GM23338 (cell line): ENCODE results near the gene CIB4. TPM values are rescaled to one million over a fixed set of nuclear protein-coding genes. Genes with fewer than 3 reads are reported as not detected.

ENCODE experiments used
- ATAC-seq: fragments of 200-7000 bp; cut with Tn5 transposase; 3 replicates; pipeline ENCODE4 v1.9.1; 2020
- DNase-seq: peaks from one replicate; pipeline ENCODE4 v3.0.0-alpha.2; 2015; ENCODE audit warnings: low spot score
- H2AFZ ChIP-seq: fragments of 200-600 bp; sonication (generic); 2 replicates; pipeline ENCODE4 v1.8.0; 2016; ENCODE audit warnings: antibody characterized with exemption, mild to moderate bottlenecking, moderate library complexity
- H3F3A ChIP-seq: fragments of 200-600 bp; sonication (generic); replicated peaks from 2 replicates; pipeline ENCODE4 v1.8.0; 2017; ENCODE audit warnings: antibody characterized with exemption, mixed run types, low read depth
- H3K27ac ChIP-seq: fragments of 200-600 bp; sonication (generic); 2 replicates; pipeline ENCODE4 v1.6.1; 2016; ENCODE audit warnings: low read depth
- H3K27me3 ChIP-seq: fragments of 200-600 bp; sonication (generic); 2 replicates; pipeline ENCODE4 v1.8.0; 2016; ENCODE audit warnings: mild to moderate bottlenecking, mixed run types, moderate library complexity; ENCODE audit not compliant: insufficient read depth
- H3K36me3 ChIP-seq: fragments of 200-600 bp; sonication (generic); 2 replicates; pipeline ENCODE4 v1.8.0; 2016; ENCODE audit warnings: mild to moderate bottlenecking; ENCODE audit not compliant: insufficient read depth
- H3K4me1 ChIP-seq: fragments of 200-600 bp; sonication (generic); 2 replicates; pipeline ENCODE4 v1.8.0; 2016; ENCODE audit warnings: mild to moderate bottlenecking, moderate library complexity; ENCODE audit not compliant: insufficient read depth
- H3K4me2 ChIP-seq: fragments of 200-600 bp; sonication (generic); 2 replicates; pipeline ENCODE4 v1.7.1; 2017; ENCODE audit warnings: mixed run types
- H3K4me3 ChIP-seq: fragments of 200-600 bp; sonication (generic); 2 replicates; pipeline ENCODE4 v1.6.1; 2016; ENCODE audit warnings: mixed run types
- H3K79me2 ChIP-seq: fragments of 200-600 bp; sonication (generic); replicated peaks from 2 replicates; pipeline ENCODE4 v1.8.0; 2017; ENCODE audit warnings: mild to moderate bottlenecking; ENCODE audit not compliant: insufficient read depth
- H3K9me2 ChIP-seq: fragments of 200-600 bp; sonication (generic); 2 replicates; pipeline ENCODE4 v1.8.0; 2017; ENCODE audit not compliant: insufficient read depth
- H4K20me1 ChIP-seq: fragments of 200-600 bp; sonication (generic); replicated peaks from 2 replicates; pipeline ENCODE4 v1.8.0; 2017; ENCODE audit warnings: mild to moderate bottlenecking; ENCODE audit not compliant: insufficient read depth
- H3K27ac Mint-ChIP-seq: 2 replicates; pipeline ENCODE4 v1.8.0; 2020; ENCODE audit warnings: inconsistent platforms, mild to moderate bottlenecking, moderate library complexity, mixed read lengths
- H3K27me3 Mint-ChIP-seq: 3 replicates; pipeline ENCODE4 v1.8.0; 2022; ENCODE audit warnings: low read depth, mild to moderate bottlenecking, moderate library complexity, mixed read lengths, inconsistent platforms; ENCODE audit not compliant: insufficient read depth, poor library complexity
- H3K36me3 Mint-ChIP-seq: 3 replicates; pipeline ENCODE4 v1.8.0; 2021; ENCODE audit warnings: low read depth, mild to moderate bottlenecking, inconsistent platforms, moderate library complexity, mixed read lengths
- H3K4me1 Mint-ChIP-seq: 3 replicates; pipeline ENCODE4 v1.8.0; 2020; ENCODE audit warnings: mild to moderate bottlenecking, inconsistent platforms, mixed read lengths
- H3K4me3 Mint-ChIP-seq: 3 replicates; pipeline ENCODE4 v1.8.0; 2021; ENCODE audit warnings: moderate library complexity, mild to moderate bottlenecking, inconsistent platforms, mixed read lengths
- H3K9me3 Mint-ChIP-seq: 3 replicates; pipeline ENCODE4 v1.8.0; 2020; ENCODE audit warnings: moderate library complexity, mild to moderate bottlenecking, inconsistent platforms, mixed read lengths
- CREB1 ChIP-seq: fragments of 250-450 bp; sonication (Bioruptor Pico); IDR thresholded peaks from 2 replicates; pipeline ENCODE4 v1.5.0; 2020; ENCODE audit warnings: low read depth, mild to moderate bottlenecking, moderate library complexity
- ETS1 ChIP-seq: IDR thresholded peaks from 2 replicates; pipeline ENCODE4 v1.6.1; 2016; ENCODE audit warnings: antibody characterized with exemption
- EZH2 ChIP-seq: fragments of 200-600 bp; sonication (generic); IDR thresholded peaks from one replicate; pipeline ENCODE4 v1.8.0; 2017; ENCODE audit warnings: antibody characterized with exemption, mild to moderate bottlenecking, low read depth; ENCODE audit not compliant: unreplicated experiment
- EZH2phosphoT487 ChIP-seq: fragments of 200-600 bp; sonication (generic); IDR thresholded peaks from one replicate; pipeline ENCODE4 v1.8.1; 2018; ENCODE audit warnings: antibody characterized with exemption; ENCODE audit not compliant: unreplicated experiment
- JUNB ChIP-seq: IDR thresholded peaks from one replicate; pipeline ENCODE4 v1.6.1; 2016; ENCODE audit warnings: antibody characterized with exemption; ENCODE audit not compliant: unreplicated experiment
- NANOG ChIP-seq: IDR thresholded peaks from 2 replicates; pipeline ENCODE4 v1.6.1; 2016; ENCODE audit warnings: antibody characterized with exemption, borderline replicate concordance
- POLR2AphosphoS5 ChIP-seq: IDR thresholded peaks from 2 replicates; pipeline ENCODE4 v1.6.1; 2016; ENCODE audit warnings: antibody characterized with exemption, low read depth
- STAT1 ChIP-seq: IDR thresholded peaks from one replicate; pipeline ENCODE4 v1.6.1; 2016; ENCODE audit warnings: antibody characterized with exemption; ENCODE audit not compliant: unreplicated experiment
- ZNF114 ChIP-seq: fragments of 250-450 bp; sonication (Bioruptor Pico); IDR thresholded peaks from 2 replicates; pipeline ENCODE4 v1.5.0; 2020; ENCODE audit warnings: mild to moderate bottlenecking, moderate library complexity
- ZNF331 ChIP-seq: fragments of 250-450 bp; sonication (Bioruptor Pico); IDR thresholded peaks from 2 replicates; pipeline ENCODE4 v1.5.0; 2020; ENCODE audit warnings: low read depth, mild to moderate bottlenecking, moderate library complexity
- polyA plus RNA-seq: library from polyadenylated mRNA; unstranded; fragments of >200 nt; fragmentation: Nextera tagmentation; extraction: Ambion mirVana; gene quantifications from 2 replicates; pipeline ENCODE4 v1.2.1, GENCODE V29; 2016
- total RNA-seq: library from RNA; depleted of rRNA; stranded (reverse); fragments of >200 nt; shearing (Covaris generic); gene quantifications from 2 replicates; pipeline ENCODE4 v1.2.3, GENCODE V29; 2014
- TF ChIP-seq, protein P1 (sequence below): fragments of 250-450 bp; sonication (Bioruptor Pico); IDR thresholded peaks from 2 replicates; pipeline ENCODE4 v1.5.0; 2020; ENCODE audit warnings: mild to moderate bottlenecking, moderate library complexity
- TF ChIP-seq, protein P2 (sequence below): IDR thresholded peaks from one replicate; pipeline ENCODE4 v1.6.1; 2018; ENCODE audit warnings: antibody characterized with exemption; ENCODE audit not compliant: unreplicated experiment
- TF ChIP-seq, protein P3 (sequence below), 2 experiments: fragments of 200-600 bp in 1 of 2; sonication (generic) in 1 of 2; conservative IDR thresholded peaks; 2 replicates each; pipeline versions ENCODE4 v1.5.1 to v1.6.1; 2016 to 2017; ENCODE audit warnings: antibody characterized with exemption in 2 of 2, low read depth in 2 of 2, mild to moderate bottlenecking in 2 of 2, moderate library complexity in 1 of 2

The CIB4 gene
- total and polyA plus RNA-seq, 2 experiments from 2014 or later = not detected

DNA sequence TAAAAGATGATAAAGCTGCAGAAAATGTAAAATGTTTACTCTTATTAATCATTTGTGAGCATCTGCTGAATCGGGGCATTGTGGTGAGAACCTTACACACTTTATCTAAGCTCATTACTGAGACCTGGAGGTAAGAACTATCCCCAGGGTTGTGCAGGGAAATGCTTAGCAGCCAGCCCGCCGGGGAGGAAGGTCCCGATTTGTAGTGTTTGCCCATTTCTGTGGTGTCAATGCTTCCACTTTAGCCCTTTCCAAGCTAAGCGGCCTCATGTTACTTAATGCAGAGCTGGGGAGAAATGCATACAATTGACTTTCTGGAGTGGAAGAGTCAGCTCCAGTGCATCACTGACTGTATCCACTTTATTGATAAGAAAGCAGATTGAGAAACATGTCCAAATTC lies 30.5 kb upstream of the CIB4 start:
- Histone ChIP-seq H3K36me3 (no peaks in the 10 kb centered on the region), H3K4me2 (no peak overlapping the region), H4K20me1 (no peaks in the 10 kb centered on the region), H3K9me2 (no peaks in the 10 kb centered on the region), H3K4me1 (no peaks in the 10 kb centered on the region), H2AFZ (no peak overlapping the region), H3F3A (no peaks in the 10 kb centered on the region), H3K4me3 (no peak overlapping the region), H3K27me3 (no peaks in the 10 kb centered on the region), H3K27ac (no peak overlapping the region), H3K79me2 (no peaks in the 10 kb centered on the region)
- Mint-ChIP-seq H3K4me1 (peaks cover 3% of the 10 kb centered on the region), H3K27ac (no peak overlapping the region), H3K27me3 (peaks cover 5% of the 10 kb centered on the region), H3K36me3 (no peaks in the 10 kb centered on the region), H3K9me3 (no peaks in the 10 kb centered on the region), H3K4me3 (no peak overlapping the region)
- DNase-seq (no peak), ATAC-seq (no peak)
- no peak for TF ChIP-seq POLR2AphosphoS5
- TF ChIP-seq ZNF331 (CRISPR knock-in tag) = no peak
- TF ChIP-seq CREB1 (CRISPR knock-in tag) = no peak
- no peak for TF ChIP-seq EZH2
- no peak for TF ChIP-seq EZH2phosphoT487
- TF ChIP-seq, protein P1, sequence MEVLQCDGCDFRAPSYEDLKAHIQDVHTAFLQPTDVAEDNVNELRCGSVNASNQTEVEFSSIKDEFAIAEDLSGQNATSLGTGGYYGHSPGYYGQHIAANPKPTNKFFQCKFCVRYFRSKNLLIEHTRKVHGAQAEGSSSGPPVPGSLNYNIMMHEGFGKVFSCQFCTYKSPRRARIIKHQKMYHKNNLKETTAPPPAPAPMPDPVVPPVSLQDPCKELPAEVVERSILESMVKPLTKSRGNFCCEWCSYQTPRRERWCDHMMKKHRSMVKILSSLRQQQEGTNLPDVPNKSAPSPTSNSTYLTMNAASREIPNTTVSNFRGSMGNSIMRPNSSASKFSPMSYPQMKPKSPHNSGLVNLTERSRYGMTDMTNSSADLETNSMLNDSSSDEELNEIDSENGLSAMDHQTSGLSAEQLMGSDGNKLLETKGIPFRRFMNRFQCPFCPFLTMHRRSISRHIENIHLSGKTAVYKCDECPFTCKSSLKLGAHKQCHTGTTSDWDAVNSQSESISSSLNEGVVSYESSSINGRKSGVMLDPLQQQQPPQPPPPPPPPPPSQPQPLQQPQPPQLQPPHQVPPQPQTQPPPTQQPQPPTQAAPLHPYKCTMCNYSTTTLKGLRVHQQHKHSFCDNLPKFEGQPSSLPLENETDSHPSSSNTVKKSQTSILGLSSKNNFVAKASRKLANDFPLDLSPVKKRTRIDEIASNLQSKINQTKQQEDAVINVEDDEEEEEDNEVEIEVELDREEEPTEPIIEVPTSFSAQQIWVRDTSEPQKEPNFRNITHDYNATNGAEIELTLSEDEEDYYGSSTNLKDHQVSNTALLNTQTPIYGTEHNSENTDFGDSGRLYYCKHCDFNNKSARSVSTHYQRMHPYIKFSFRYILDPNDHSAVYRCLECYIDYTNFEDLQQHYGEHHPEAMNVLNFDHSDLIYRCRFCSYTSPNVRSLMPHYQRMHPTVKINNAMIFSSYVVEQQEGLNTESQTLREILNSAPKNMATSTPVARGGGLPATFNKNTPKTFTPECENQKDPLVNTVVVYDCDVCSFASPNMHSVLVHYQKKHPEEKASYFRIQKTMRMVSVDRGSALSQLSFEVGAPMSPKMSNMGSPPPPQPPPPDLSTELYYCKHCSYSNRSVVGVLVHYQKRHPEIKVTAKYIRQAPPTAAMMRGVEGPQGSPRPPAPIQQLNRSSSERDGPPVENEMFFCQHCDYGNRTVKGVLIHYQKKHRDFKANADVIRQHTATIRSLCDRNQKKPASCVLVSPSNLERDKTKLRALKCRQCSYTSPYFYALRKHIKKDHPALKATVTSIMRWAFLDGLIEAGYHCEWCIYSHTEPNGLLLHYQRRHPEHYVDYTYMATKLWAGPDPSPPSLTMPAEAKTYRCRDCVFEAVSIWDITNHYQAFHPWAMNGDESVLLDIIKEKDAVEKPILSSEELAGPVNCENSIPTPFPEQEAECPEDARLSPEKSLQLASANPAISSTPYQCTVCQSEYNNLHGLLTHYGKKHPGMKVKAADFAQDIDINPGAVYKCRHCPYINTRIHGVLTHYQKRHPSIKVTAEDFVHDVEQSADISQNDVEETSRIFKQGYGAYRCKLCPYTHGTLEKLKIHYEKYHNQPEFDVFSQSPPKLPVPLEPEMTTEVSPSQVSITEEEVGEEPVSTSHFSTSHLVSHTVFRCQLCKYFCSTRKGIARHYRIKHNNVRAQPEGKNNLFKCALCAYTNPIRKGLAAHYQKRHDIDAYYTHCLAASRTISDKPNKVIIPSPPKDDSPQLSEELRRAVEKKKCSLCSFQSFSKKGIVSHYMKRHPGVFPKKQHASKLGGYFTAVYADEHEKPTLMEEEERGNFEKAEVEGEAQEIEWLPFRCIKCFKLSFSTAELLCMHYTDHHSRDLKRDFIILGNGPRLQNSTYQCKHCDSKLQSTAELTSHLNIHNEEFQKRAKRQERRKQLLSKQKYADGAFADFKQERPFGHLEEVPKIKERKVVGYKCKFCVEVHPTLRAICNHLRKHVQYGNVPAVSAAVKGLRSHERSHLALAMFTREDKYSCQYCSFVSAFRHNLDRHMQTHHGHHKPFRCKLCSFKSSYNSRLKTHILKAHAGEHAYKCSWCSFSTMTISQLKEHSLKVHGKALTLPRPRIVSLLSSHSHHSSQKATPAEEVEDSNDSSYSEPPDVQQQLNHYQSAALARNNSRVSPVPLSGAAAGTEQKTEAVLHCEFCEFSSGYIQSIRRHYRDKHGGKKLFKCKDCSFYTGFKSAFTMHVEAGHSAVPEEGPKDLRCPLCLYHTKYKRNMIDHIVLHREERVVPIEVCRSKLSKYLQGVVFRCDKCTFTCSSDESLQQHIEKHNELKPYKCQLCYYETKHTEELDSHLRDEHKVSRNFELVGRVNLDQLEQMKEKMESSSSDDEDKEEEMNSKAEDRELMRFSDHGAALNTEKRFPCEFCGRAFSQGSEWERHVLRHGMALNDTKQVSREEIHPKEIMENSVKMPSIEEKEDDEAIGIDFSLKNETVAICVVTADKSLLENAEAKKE (CRISPR knock-in tag) = no peak
- TF ChIP-seq, protein P2, sequence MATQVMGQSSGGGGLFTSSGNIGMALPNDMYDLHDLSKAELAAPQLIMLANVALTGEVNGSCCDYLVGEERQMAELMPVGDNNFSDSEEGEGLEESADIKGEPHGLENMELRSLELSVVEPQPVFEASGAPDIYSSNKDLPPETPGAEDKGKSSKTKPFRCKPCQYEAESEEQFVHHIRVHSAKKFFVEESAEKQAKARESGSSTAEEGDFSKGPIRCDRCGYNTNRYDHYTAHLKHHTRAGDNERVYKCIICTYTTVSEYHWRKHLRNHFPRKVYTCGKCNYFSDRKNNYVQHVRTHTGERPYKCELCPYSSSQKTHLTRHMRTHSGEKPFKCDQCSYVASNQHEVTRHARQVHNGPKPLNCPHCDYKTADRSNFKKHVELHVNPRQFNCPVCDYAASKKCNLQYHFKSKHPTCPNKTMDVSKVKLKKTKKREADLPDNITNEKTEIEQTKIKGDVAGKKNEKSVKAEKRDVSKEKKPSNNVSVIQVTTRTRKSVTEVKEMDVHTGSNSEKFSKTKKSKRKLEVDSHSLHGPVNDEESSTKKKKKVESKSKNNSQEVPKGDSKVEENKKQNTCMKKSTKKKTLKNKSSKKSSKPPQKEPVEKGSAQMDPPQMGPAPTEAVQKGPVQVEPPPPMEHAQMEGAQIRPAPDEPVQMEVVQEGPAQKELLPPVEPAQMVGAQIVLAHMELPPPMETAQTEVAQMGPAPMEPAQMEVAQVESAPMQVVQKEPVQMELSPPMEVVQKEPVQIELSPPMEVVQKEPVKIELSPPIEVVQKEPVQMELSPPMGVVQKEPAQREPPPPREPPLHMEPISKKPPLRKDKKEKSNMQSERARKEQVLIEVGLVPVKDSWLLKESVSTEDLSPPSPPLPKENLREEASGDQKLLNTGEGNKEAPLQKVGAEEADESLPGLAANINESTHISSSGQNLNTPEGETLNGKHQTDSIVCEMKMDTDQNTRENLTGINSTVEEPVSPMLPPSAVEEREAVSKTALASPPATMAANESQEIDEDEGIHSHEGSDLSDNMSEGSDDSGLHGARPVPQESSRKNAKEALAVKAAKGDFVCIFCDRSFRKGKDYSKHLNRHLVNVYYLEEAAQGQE = no peak
- no peak for TF ChIP-seq ETS1
- no peak for TF ChIP-seq ZNF114
- no peak for TF ChIP-seq NANOG
- TF ChIP-seq, protein P3, sequence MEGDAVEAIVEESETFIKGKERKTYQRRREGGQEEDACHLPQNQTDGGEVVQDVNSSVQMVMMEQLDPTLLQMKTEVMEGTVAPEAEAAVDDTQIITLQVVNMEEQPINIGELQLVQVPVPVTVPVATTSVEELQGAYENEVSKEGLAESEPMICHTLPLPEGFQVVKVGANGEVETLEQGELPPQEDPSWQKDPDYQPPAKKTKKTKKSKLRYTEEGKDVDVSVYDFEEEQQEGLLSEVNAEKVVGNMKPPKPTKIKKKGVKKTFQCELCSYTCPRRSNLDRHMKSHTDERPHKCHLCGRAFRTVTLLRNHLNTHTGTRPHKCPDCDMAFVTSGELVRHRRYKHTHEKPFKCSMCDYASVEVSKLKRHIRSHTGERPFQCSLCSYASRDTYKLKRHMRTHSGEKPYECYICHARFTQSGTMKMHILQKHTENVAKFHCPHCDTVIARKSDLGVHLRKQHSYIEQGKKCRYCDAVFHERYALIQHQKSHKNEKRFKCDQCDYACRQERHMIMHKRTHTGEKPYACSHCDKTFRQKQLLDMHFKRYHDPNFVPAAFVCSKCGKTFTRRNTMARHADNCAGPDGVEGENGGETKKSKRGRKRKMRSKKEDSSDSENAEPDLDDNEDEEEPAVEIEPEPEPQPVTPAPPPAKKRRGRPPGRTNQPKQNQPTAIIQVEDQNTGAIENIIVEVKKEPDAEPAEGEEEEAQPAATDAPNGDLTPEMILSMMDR (conservative IDR thresholded peaks at IDR 0.05; ENCODE audit: low read depth in 2 of 2) = no peak
- TF ChIP-seq JUNB = no peak
- no peak for TF ChIP-seq STAT1
